GM19043 (cell line): ENCODE data around the gene FGF14.

Source experiments
- ATAC-seq: cut with Tn5 transposase; IDR thresholded peaks from one replicate; pipeline ENCODE4 v1.9.1; 2021; ENCODE audit warnings: low read depth; ENCODE audit not compliant: unreplicated experiment

FGF14 gene

GRCh38 chr13:102003848-102004570 is 397.8 kb downstream of the FGF14 start:
- no peak for ATAC-seq

GRCh38 chr13:102002287-102002686 is 399.6 kb downstream of the FGF14 start:
- no peak for ATAC-seq

GRCh38 chr13:102000764-102001163 is 401.1 kb downstream of the FGF14 start:
- no peak for ATAC-seq

- no peak for ATAC-seq
Observed at GRCh38 chr13:101998129-101998528, 403.7 kb downstream of the FGF14 start.

GRCh38 chr13:101996954-101997353 is 404.9 kb downstream of the FGF14 start:
- ATAC-seq = no peak

- no peak for ATAC-seq
Observed at GRCh38 chr13:101989798-101990350, 412.0 kb downstream of the FGF14 start.

- ATAC-seq = no peak
Observed at GRCh38 chr13:101988140-101988539, 413.7 kb downstream of the FGF14 start.

GRCh38 chr13:101986316-101986715 is 415.5 kb downstream of the FGF14 start:
- ATAC-seq = no peak

GRCh38 chr13:101985321-101985720 is 416.5 kb downstream of the FGF14 start:
- ATAC-seq = no peak

- ATAC-seq = no peak
Observed at GRCh38 chr13:101982903-101983302, 418.9 kb downstream of the FGF14 start.

GRCh38 chr13:101979825-101980224 is 422.0 kb downstream of the FGF14 start:
- ATAC-seq = no peak

- ATAC-seq = no peak
Observed at GRCh38 chr13:101978552-101979315, 423.1 kb downstream of the FGF14 start.

GRCh38 chr13:101977475-101977874 is 424.4 kb downstream of the FGF14 start:
- ATAC-seq = no peak

- no peak for ATAC-seq
Observed at GRCh38 chr13:101972191-101972590, 429.7 kb downstream of the FGF14 start.

GRCh38 chr13:101970341-101970740 is 431.5 kb downstream of the FGF14 start:
- ATAC-seq = no peak

GRCh38 chr13:101967781-101968180 is 434.1 kb downstream of the FGF14 start:
- no peak for ATAC-seq

GRCh38 chr13:101967216-101967615 is 434.6 kb downstream of the FGF14 start:
- no peak for ATAC-seq

- no peak for ATAC-seq
Observed at GRCh38 chr13:101965096-101965495, 436.8 kb downstream of the FGF14 start.

- ATAC-seq = no peak
Observed at GRCh38 chr13:101959016-101959415, 442.8 kb downstream of the FGF14 start.

GRCh38 chr13:101955764-101956163 is 446.1 kb downstream of the FGF14 start:
- no peak for ATAC-seq

GRCh38 chr13:101951114-101951513 is 450.7 kb downstream of the FGF14 start:
- ATAC-seq = no peak

- no peak for ATAC-seq
Observed at GRCh38 chr13:101949681-101950080, 452.2 kb downstream of the FGF14 start.
